HepG2 (cell line): Measurements from ENCODE around the gene GPSM1. TPM values are rescaled to one million over a fixed set of nuclear protein-coding genes. Genes with fewer than 3 reads are reported as not detected.
A peak's percentile ranks its signal among the peaks of the same experiment; 100 is the strongest.

Experiments used
- ADNP ChIP-seq: sonication (generic); formaldehyde crosslinking; IDR thresholded peaks from 2 replicates; pipeline ENCODE4 v1.4.0; 2020; ENCODE audit warnings: missing genetic modification reagents
- AGO1 ChIP-seq: fragments of 200-400 bp; formaldehyde crosslinking; IDR thresholded peaks from 2 replicates; pipeline ENCODE4 v1.6.1; 2017; ENCODE audit warnings: mild to moderate bottlenecking, low read depth, low read length, moderate library complexity; ENCODE audit not compliant: poor library complexity, severe bottlenecking
- CEBPB ChIP-seq: IDR thresholded peaks from 2 replicates; pipeline ENCODE4 v1.6.1; 2011; ENCODE audit warnings: low read depth, low read length, improper control_type of control experiment, borderline replicate concordance
- CENPX ChIP-seq: sonication (generic); formaldehyde crosslinking; IDR thresholded peaks from 2 replicates; pipeline ENCODE4 v1.9.0; 2021; ENCODE audit warnings: mild to moderate bottlenecking, missing genetic modification reagents, moderate library complexity
- DMAP1 ChIP-seq: IDR thresholded peaks from 2 replicates; pipeline ENCODE4 v1.6.1; 2016
- GFI1 ChIP-seq: sonication (generic); formaldehyde crosslinking; IDR thresholded peaks from 2 replicates; pipeline ENCODE4 v1.5.0; 2020; ENCODE audit warnings: missing genetic modification reagents, mild to moderate bottlenecking, borderline replicate concordance
- ISL2 ChIP-seq: sonication (generic); formaldehyde crosslinking; IDR thresholded peaks from 2 replicates; pipeline ENCODE4 v1.5.0; 2020; ENCODE audit warnings: missing genetic modification reagents
- JDP2 ChIP-seq: sonication (generic); formaldehyde crosslinking; IDR thresholded peaks from 2 replicates; pipeline ENCODE4 v1.8.1; 2022; ENCODE audit warnings: missing genetic modification reagents, borderline replicate concordance
- KIAA2018 ChIP-seq: sonication (generic); formaldehyde crosslinking; IDR thresholded peaks from 2 replicates; pipeline ENCODE4 v1.5.0; 2020; ENCODE audit warnings: mild to moderate bottlenecking, missing genetic modification reagents, borderline replicate concordance
- MLLT10 ChIP-seq: sonication (generic); formaldehyde crosslinking; IDR thresholded peaks from 2 replicates; pipeline ENCODE4 v1.4.0; 2020; ENCODE audit warnings: missing genetic modification reagents
- MXD3 ChIP-seq: IDR thresholded peaks from 2 replicates; pipeline ENCODE4 v1.6.1; 2016; ENCODE audit warnings: mild to moderate bottlenecking, missing biosample characterization, missing genetic modification reagents
- MYC ChIP-seq: sonication (generic); formaldehyde crosslinking; IDR thresholded peaks from 2 replicates; pipeline ENCODE4 v1.9.0; 2021; ENCODE audit warnings: missing genetic modification reagents, borderline replicate concordance
- PTBP1 ChIP-seq: fragments of 200-400 bp; formaldehyde crosslinking; IDR thresholded peaks from 2 replicates; pipeline ENCODE4 v1.6.1; 2018; ENCODE audit warnings: low read length, low read depth; ENCODE audit not compliant: poor library complexity, severe bottlenecking
- SIX4 ChIP-seq: sonication (generic); formaldehyde crosslinking; IDR thresholded peaks from 2 replicates; pipeline ENCODE4 v1.4.0; 2020; ENCODE audit warnings: missing genetic modification reagents
- YEATS4 ChIP-seq: sonication (generic); formaldehyde crosslinking; IDR thresholded peaks from 2 replicates; pipeline ENCODE4 v1.4.0; 2020; ENCODE audit warnings: missing genetic modification reagents, borderline replicate concordance
- ZNF207 ChIP-seq: fragments of 450-650 bp; IDR thresholded peaks from 2 replicates; pipeline ENCODE4 v1.6.1; 2016; ENCODE audit warnings: antibody characterized with exemption, borderline replicate concordance
- ZNF282 ChIP-seq: fragments of 450-650 bp; IDR thresholded peaks from 2 replicates; pipeline ENCODE4 v1.6.1; 2018; ENCODE audit not compliant: partially characterized antibody
- ZNF607 ChIP-seq: sonication (generic); formaldehyde crosslinking; IDR thresholded peaks from 2 replicates; pipeline ENCODE4 v1.5.1; 2020; ENCODE audit warnings: missing genetic modification reagents, mild to moderate bottlenecking, borderline replicate concordance
- ZNF674 ChIP-seq: sonication (generic); formaldehyde crosslinking; IDR thresholded peaks from 2 replicates; pipeline ENCODE4 v1.5.0; 2020; ENCODE audit warnings: low read depth, mild to moderate bottlenecking, missing genetic modification reagents
- ZNF678 ChIP-seq: sonication (generic); formaldehyde crosslinking; IDR thresholded peaks from 2 replicates; pipeline ENCODE4 v1.4.0; 2020; ENCODE audit warnings: mild to moderate bottlenecking, missing genetic modification reagents
- ZNF7 ChIP-seq: IDR thresholded peaks from 2 replicates; pipeline ENCODE4 v1.6.1; 2016; ENCODE audit warnings: missing biosample characterization, missing genetic modification reagents
- ZNF749 ChIP-seq: sonication (generic); formaldehyde crosslinking; IDR thresholded peaks from 2 replicates; pipeline ENCODE4 v1.8.0; 2022; ENCODE audit warnings: mild to moderate bottlenecking, missing genetic modification reagents, moderate library complexity, borderline replicate concordance
- polyA plus RNA-seq, 8 experiments: library from polyadenylated mRNA; depleted of rRNA in 3 of 8; stranded (reverse) in 7 of 8; unstranded in 1 of 8; fragments of >200 nt; fragmentation: Illumina TruSeq in 4 of 8; extraction: Trizol in 4 of 8; gene quantifications; 2 replicates each; pipeline versions ENCODE4 v1.2.1 to v1.2.3, GENCODE V29; 2011 to 2016; ENCODE audit warnings: low read depth in 4 of 8, missing spikeins in 1 of 8, mixed read lengths in 1 of 8; ENCODE audit not compliant: insufficient read depth in 1 of 8
- total RNA-seq, 5 experiments: library from RNA; depleted of rRNA; stranded (reverse); fragments of >200 nt; fragmentation: Illumina TruSeq; extraction: Trizol; gene quantifications; 2 replicates each; pipeline ENCODE4 v1.2.3, GENCODE V29; 2016; ENCODE audit warnings: low read depth in 1 of 5

The GPSM1 gene
- total and polyA plus RNA-seq, 2 of the 13 experiments (the other 11 are each of a cell fraction or from before 2014, with no cell fraction given): 1.0 to 2.4 TPM

- no peak for TF ChIP-seq YEATS4 (CRISPR knock-in tag)
- TF ChIP-seq ZNF749 (CRISPR knock-in tag): no peak
- TF ChIP-seq SIX4: no peak
- TF ChIP-seq MXD3 (CRISPR knock-in tag): no peak
- no peak for TF ChIP-seq ZNF674 (CRISPR knock-in tag)
- no peak for TF ChIP-seq ZNF607 (CRISPR knock-in tag)
- no peak for TF ChIP-seq ADNP (CRISPR knock-in tag)
- TF ChIP-seq MLLT10: no peak
- peak; percentile 32; the same call in 1 of the 2 replicates for TF ChIP-seq MYC (CRISPR knock-in tag)
- TF ChIP-seq ISL2 (CRISPR knock-in tag): no peak
- TF ChIP-seq CEBPB: no peak
- no peak for TF ChIP-seq ZNF678 (CRISPR knock-in tag)
- TF ChIP-seq KIAA2018: no peak
- TF ChIP-seq DMAP1: no peak
- no peak for TF ChIP-seq AGO1
- no peak for TF ChIP-seq PTBP1
- no peak for TF ChIP-seq ZNF207
- no peak for TF ChIP-seq ZNF282
- TF ChIP-seq CENPX (CRISPR knock-in tag): no peak
- no peak for TF ChIP-seq JDP2 (CRISPR knock-in tag)
- TF ChIP-seq ZNF7 (CRISPR knock-in tag): no peak
- no peak for TF ChIP-seq GFI1 (CRISPR knock-in tag)
Measured at GRCh38 chr9:136297016-136297691, 30.2 kb upstream of the GPSM1 start (continued).
